G401 (cell line): ENCODE data around the gene NHLH1. TPM values are rescaled to one million over a fixed set of nuclear protein-coding genes. Genes with fewer than 3 reads are reported as not detected.

Experiments used
- total RNA-seq: library from RNA; depleted of rRNA; stranded (reverse); fragments of >200 nt; shearing (Covaris generic); gene quantifications from 2 replicates; pipeline ENCODE4 v1.2.3, GENCODE V29; 2014; rRNA removed

The NHLH1 gene
- total RNA-seq, 1 experiment from 2014 or later = not detected

Other genes starting within 250 kb of the NHLH1 start
- gene ATP1A4, start 215.5 kb upstream of the NHLH1 start, total RNA-seq = not detected in 2 replicates
- gene CASQ1, start 176.5 kb upstream of the NHLH1 start, total RNA-seq = 0.71 TPM in 1 of 2 replicates, not detected in the other
- 42.2 and 72.2 TPM in 2 replicates for gene PEA15, start 161.7 kb upstream of the NHLH1 start, total RNA-seq
- gene DCAF8, start 104.5 kb upstream of the NHLH1 start, total RNA-seq = 69.8 and 77.1 TPM in 2 replicates
- 49.8 and 50.0 TPM in 2 replicates for gene PEX19, start 81.9 kb upstream of the NHLH1 start, total RNA-seq
- 73.2 and 73.6 TPM in 2 replicates for gene COPA, start 23.8 kb upstream of the NHLH1 start, total RNA-seq
- 35.2 and 47.6 TPM in 2 replicates for gene NCSTN, start 23.7 kb upstream of the NHLH1 start, total RNA-seq
- gene VANGL2, start 33.5 kb downstream of the NHLH1 start, total RNA-seq = 1.0 and 3.0 TPM in 2 replicates
- gene SLAMF6, start 156.2 kb downstream of the NHLH1 start, total RNA-seq = not detected in 2 replicates
- gene CD84, start 212.4 kb downstream of the NHLH1 start, total RNA-seq = not detected in 2 replicates